H1 (cell line): ENCODE data around the gene VGF. TPM values are rescaled to one million over a fixed set of nuclear protein-coding genes. Genes with fewer than 3 reads are reported as not detected.

Experiments
- CTCF ChIA-PET: fragments of 300-600 bp; sonication (Branson Sonifier 250); formaldehyde crosslinking; loops from one replicate; lab custom pipeline; 2021; ENCODE audit not compliant: partially characterized antibody; lab: Charles Lee
- POLR2A ChIA-PET: fragments of 300-600 bp; sonication (Branson Sonifier 250); formaldehyde crosslinking; loops from one replicate; lab custom pipeline; 2021; ENCODE audit warnings: inconsistent platforms; ENCODE audit not compliant: partially characterized antibody; lab: Charles Lee
- DNase-seq, 2 experiments: peaks; one replicate each; pipeline versions ENCODE4 v3.0.0 to v3.0.0-alpha.2; 2010 to 2022; ENCODE audit warnings: low spot score in 2 of 2, low read depth in 1 of 2, mixed read lengths in 1 of 2
- FAIRE-seq: peaks from 2 replicates; lab custom pipeline; 2011; peaks lifted over from hg19 to GRCh38; lab: Jason Lieb, UNC
- H2AFZ ChIP-seq: 2 replicates; pipeline ENCODE4 v1.8.1; 2012; ENCODE audit warnings: low read length, inconsistent platforms
- H2AK5ac ChIP-seq: 2 replicates; pipeline ENCODE4 v1.6.1; 2013; ENCODE audit warnings: low read depth, low read length
- H2BK120ac ChIP-seq: replicated peaks from 2 replicates; pipeline ENCODE3; 2013; ENCODE audit warnings: low read depth, low read length, inconsistent platforms
- H2BK12ac ChIP-seq: 2 replicates; pipeline ENCODE4 v1.6.1; 2013; ENCODE audit warnings: low read depth, low read length
- H2BK15ac ChIP-seq: 2 replicates; pipeline ENCODE4 v1.6.1; 2013; ENCODE audit warnings: low read length
- H2BK20ac ChIP-seq: 2 replicates; pipeline ENCODE4 v1.6.1; 2013; ENCODE audit warnings: low read length
- H2BK5ac ChIP-seq: 2 replicates; pipeline ENCODE4 v1.6.1; 2013; ENCODE audit warnings: low read depth, low read length
- H3K14ac ChIP-seq: 2 replicates; pipeline ENCODE4 v1.6.1; 2013; ENCODE audit warnings: inconsistent platforms; ENCODE audit not compliant: insufficient read length
- H3K18ac ChIP-seq: 2 replicates; pipeline ENCODE4 v1.6.1; 2013; ENCODE audit warnings: low read length; ENCODE audit errors: extremely low read depth
- H3K23ac ChIP-seq: 2 replicates; pipeline ENCODE4 v1.6.1; 2013; ENCODE audit warnings: inconsistent platforms; ENCODE audit not compliant: insufficient read length
- H3K23me2 ChIP-seq: 2 replicates; pipeline ENCODE4 v1.6.1; 2013; ENCODE audit warnings: low read depth, low read length
- H3K27ac ChIP-seq: 2 replicates; pipeline ENCODE4 v1.6.1; 2011; ENCODE audit warnings: low read depth, low read length, inconsistent platforms
- H3K27me3 ChIP-seq, 4 experiments: replicated peaks in 1 of 4; 1 replicate in 1 of 4; 2 replicates in 3 of 4; pipeline versions ENCODE4 v1.6.1 to v1.8.1; 2011 to 2013; ENCODE audit warnings: low read length in 3 of 4, mild to moderate bottlenecking in 3 of 4, inconsistent platforms in 2 of 4, mixed read lengths in 2 of 4, moderate library complexity in 1 of 4; ENCODE audit not compliant: control insufficient read depth in 3 of 4, insufficient read depth in 3 of 4; ENCODE audit errors: extremely low read depth in 1 of 4
- H3K36me3 ChIP-seq, 4 experiments: 2 replicates each; pipeline versions ENCODE4 v1.6.1 to v1.8.1; 2011 to 2013; ENCODE audit warnings: mild to moderate bottlenecking in 4 of 4, low read length in 3 of 4, moderate library complexity in 2 of 4, control low read depth in 1 of 4, inconsistent platforms in 1 of 4; ENCODE audit not compliant: insufficient read depth in 4 of 4, control insufficient read depth in 2 of 4
- H3K4ac ChIP-seq: replicated peaks from 2 replicates; pipeline ENCODE3; 2013; ENCODE audit warnings: low read length, low read depth, mixed read lengths, inconsistent platforms; ENCODE audit not compliant: insufficient read length
- H3K4me1 ChIP-seq, 4 experiments: replicated peaks in 1 of 4; 1 replicate in 1 of 4; 2 replicates in 3 of 4; pipeline versions ENCODE4 v1.6.1 to v1.8.1; 2011 to 2013; ENCODE audit warnings: low read length in 3 of 4, inconsistent platforms in 2 of 4, mixed read lengths in 1 of 4; ENCODE audit not compliant: insufficient read depth in 4 of 4, control insufficient read depth in 3 of 4
- H3K4me2 ChIP-seq, 2 experiments: 2 replicates each; pipeline versions ENCODE4 v1.6.1 to v1.8.1; 2011 to 2013; ENCODE audit warnings: low read depth in 2 of 2, low read length in 2 of 2, control low read depth in 1 of 2, inconsistent platforms in 1 of 2, mild to moderate bottlenecking in 1 of 2; ENCODE audit not compliant: insufficient read depth in 1 of 2
- H3K4me3 ChIP-seq, 4 experiments: fragments of 200-600, 300-600 bp in 1 of 4; sonication (generic), shearing (Covaris generic), sonication (Bioruptor Twin) in 1 of 4; 2 replicates each; pipeline versions ENCODE4 v1.5.1 to v1.8.1; 2011 to 2016; ENCODE audit warnings: low read length in 4 of 4, low read depth in 3 of 4, control low read depth in 2 of 4, inconsistent platforms in 2 of 4, mild to moderate bottlenecking in 2 of 4, mixed read lengths in 1 of 4, moderate library complexity in 1 of 4; ENCODE audit not compliant: insufficient read depth in 2 of 4; ENCODE audit errors: extremely low read depth in 1 of 4
- H3K56ac ChIP-seq: replicated peaks from 2 replicates; pipeline ENCODE3; 2013; ENCODE audit warnings: low read depth, mild to moderate bottlenecking, mixed read lengths, low read length, inconsistent platforms; ENCODE audit not compliant: insufficient read length
- H3K79me1 ChIP-seq: 2 replicates; pipeline ENCODE4 v1.6.1; 2013; ENCODE audit warnings: low read depth, low read length, control low read depth
- H3K79me2 ChIP-seq, 2 experiments: 2 replicates each; pipeline versions ENCODE4 v1.6.1 to v1.8.1; 2012 to 2013; ENCODE audit warnings: low read length in 2 of 2, mild to moderate bottlenecking in 2 of 2, inconsistent platforms in 1 of 2; ENCODE audit not compliant: insufficient read depth in 2 of 2, control insufficient read depth in 1 of 2
- H3K9ac ChIP-seq, 4 experiments: replicated peaks in 1 of 4; 1 replicate in 1 of 4; 2 replicates in 3 of 4; pipeline versions ENCODE4 v1.6.1 to v1.8.1; 2011 to 2013; ENCODE audit warnings: low read depth in 3 of 4, low read length in 3 of 4, control low read depth in 2 of 4, mild to moderate bottlenecking in 2 of 4, moderate library complexity in 2 of 4, inconsistent platforms in 1 of 4; ENCODE audit errors: extremely low read depth in 1 of 4
- H3K9me3 ChIP-seq, 2 experiments: 2 replicates each; pipeline versions ENCODE4 v1.6.1 to v1.8.1; 2012 to 2013; ENCODE audit warnings: mild to moderate bottlenecking in 2 of 2, moderate library complexity in 2 of 2, control low read depth in 1 of 2, inconsistent platforms in 1 of 2, low read depth in 1 of 2, low read length in 1 of 2, mixed read lengths in 1 of 2; ENCODE audit not compliant: insufficient read depth in 2 of 2
- H4K20me1 ChIP-seq, 2 experiments: replicated peaks in 1 of 2; 2 replicates each; pipeline versions ENCODE3 to v1.8.1; 2011 to 2013; ENCODE audit warnings: inconsistent platforms in 2 of 2, low read length in 2 of 2, mild to moderate bottlenecking in 1 of 2; ENCODE audit not compliant: insufficient read depth in 2 of 2, control insufficient read depth in 1 of 2
- H4K5ac ChIP-seq: 2 replicates; pipeline ENCODE4 v1.6.1; 2013; ENCODE audit warnings: low read length, low read depth, mixed read lengths, inconsistent platforms; ENCODE audit not compliant: insufficient read length
- H4K8ac ChIP-seq: 2 replicates; pipeline ENCODE4 v1.8.0; 2013; ENCODE audit warnings: mild to moderate bottlenecking, moderate library complexity, low read length, inconsistent platforms; ENCODE audit not compliant: insufficient read depth; ENCODE audit errors: extremely low read depth
- H4K91ac ChIP-seq: replicated peaks from 2 replicates; pipeline ENCODE3; 2013; ENCODE audit warnings: low read length, mixed read lengths, inconsistent platforms; ENCODE audit not compliant: insufficient read length
- ATF2 ChIP-seq: IDR thresholded peaks from 2 replicates; pipeline ENCODE4 v1.6.1; 2012; ENCODE audit warnings: low read length, inconsistent platforms
- CBX5 ChIP-seq: fragments of 300-800, 300-1000 bp; sonication (generic); IDR thresholded peaks from 2 replicates; pipeline ENCODE4 v1.7.1; 2016; ENCODE audit warnings: antibody characterized with exemption, low read length, low read depth
- CTBP2 ChIP-seq: IDR thresholded peaks from 2 replicates; pipeline ENCODE4 v1.7.0; 2011; ENCODE audit warnings: borderline replicate concordance, mild to moderate bottlenecking, moderate library complexity, mixed read lengths, low read length; ENCODE audit not compliant: insufficient read depth, insufficient read length
- EZH2 ChIP-seq: fragments of 200-600 bp; sonication (generic); IDR thresholded peaks from 2 replicates; pipeline ENCODE4 v1.7.1; 2012; ENCODE audit warnings: low read depth, mild to moderate bottlenecking, moderate library complexity, low read length, inconsistent platforms; ENCODE audit not compliant: severe bottlenecking
- HDAC2 ChIP-seq, 2 experiments: fragments of 300-600 bp in 1 of 2; sonication (generic) in 1 of 2; IDR thresholded peaks; 2 replicates each; pipeline ENCODE4 v1.6.1; 2011 to 2012; ENCODE audit warnings: low read depth in 2 of 2, low read length in 2 of 2, mild to moderate bottlenecking in 2 of 2, moderate library complexity in 2 of 2, borderline replicate concordance in 1 of 2, inconsistent platforms in 1 of 2
- JUN ChIP-seq: IDR thresholded peaks from 2 replicates; pipeline ENCODE4 v1.6.1; 2011; ENCODE audit warnings: low read depth, mild to moderate bottlenecking, improper control_type of control experiment, low read length
- RBBP5 ChIP-seq: IDR thresholded peaks from 2 replicates; pipeline ENCODE4 v1.7.1; 2012; ENCODE audit warnings: low read depth, mild to moderate bottlenecking, inconsistent platforms, low read length, moderate library complexity, borderline replicate concordance
- RFX5 ChIP-seq: IDR thresholded peaks from 2 replicates; pipeline ENCODE4 v1.6.1; 2011; ENCODE audit warnings: low read depth, low read length, improper control_type of control experiment, borderline replicate concordance
- SIN3A ChIP-seq, 2 experiments: IDR thresholded peaks in 1 of 2; conservative IDR thresholded peaks in 1 of 2; 2 replicates each; pipeline ENCODE4 v1.6.1; 2011 to 2012; ENCODE audit warnings: low read length in 2 of 2, improper control_type of control experiment in 1 of 2, low read depth in 1 of 2, mild to moderate bottlenecking in 1 of 2
- WGBS, 2 experiments: shearing (Covaris generic) in 1 of 2; methylation state at CpG; one replicate each; pipeline versions ENCODE4 v1.1.6 to v1.1.7; 2013 to 2015; ENCODE audit warnings: low lambda C conversion rate in 2 of 2, mixed read lengths in 2 of 2, inconsistent platforms in 1 of 2, low coverage in 1 of 2, missing lambda C conversion rate in 1 of 2; ENCODE audit not compliant: insufficient replicate concordance in 2 of 2, insufficient coverage in 1 of 2, insufficient read length in 1 of 2; ENCODE audit errors: extremely low coverage in 1 of 2, missing lambda C conversion rate in 1 of 2; 5-methylcytosine and 5-hydroxymethylcytosine counted together
- polyA plus RNA-seq, 7 experiments: library from polyadenylated mRNA; depleted of rRNA in 3 of 7; stranded (reverse) in 5 of 7; unstranded in 2 of 7; fragments of >200 nt in 5 of 7; fragments of 200-250 nt in 2 of 7; gene quantifications; 1 replicate in 5 of 7; 2 replicates in 1 of 7; 4 replicates in 1 of 7; pipeline versions ENCODE4 v1.2.1 to v1.2.3, GENCODE V29; 2011 to 2013; ENCODE audit warnings: missing spikeins in 2 of 7, mixed read lengths in 2 of 7
- total RNA-seq: library from RNA; stranded (reverse); fragmentation: NEBNext Ultra II Directional; extraction: Animal tissue kit (Norgen Biotek cat#: 25700); gene quantifications from 2 replicates; pipeline ENCODE4 v1.2.1, GENCODE V29; 2021

Gene VGF
- total and polyA plus RNA-seq, 2 of the 8 experiments (the other 6 are each of a cell fraction or from before 2014, with no cell fraction given), result 1.6 to 7.0 TPM

GRCh38 chr7:101168412-101169049 is 3.2 kb upstream of the VGF start:
- POLR2A ChIA-PET, result interaction anchor here (0.8 to 2.6 kb wide), 5 partner anchors 9 to 71 kb away, joined by 3 to 20 read pairs (median 3); no protein-coding TSS in a partner anchor
- peak overlapping the region; percentile 46 for H4K91ac ChIP-seq
- no peaks in the 10 kb centered on the region for H3K9me3 ChIP-seq
- no peak overlapping the region for H3K23ac ChIP-seq
- H3K79me2 ChIP-seq, result no peaks in the 10 kb centered on the region
- H3K9ac ChIP-seq, result no peak overlapping the region
- peaks cover 11 to 83% (median 52%) of the 10 kb centered on the region in 4 experiments for H3K4me1 ChIP-seq
- no peak overlapping the region for H3K4ac ChIP-seq
- peak overlapping the region in 1 of 4 experiments; percentile 63; a peak in 2 of 8 replicates for H3K4me3 ChIP-seq
- peak overlapping the region; percentile 92; the same call in 1 of the 2 replicates for H3K18ac ChIP-seq
- no peak overlapping the region for H3K14ac ChIP-seq
- no peak overlapping the region for H4K5ac ChIP-seq
- H2BK20ac ChIP-seq, result peak overlapping the region; percentile 72; the same call in 1 of the 2 replicates
- H2BK12ac ChIP-seq, result peak overlapping the region; percentile 99
- peaks cover 50 to 92% (median 78%) of the 10 kb centered on the region in 4 experiments for H3K27me3 ChIP-seq
- H2AK5ac ChIP-seq, result no peak overlapping the region
- H4K8ac ChIP-seq, result no peak overlapping the region
- peaks cover 7 to 16% of the 10 kb centered on the region in 2 experiments for H4K20me1 ChIP-seq
- CTCF ChIA-PET, result interaction anchor here (0.6 to 5.7 kb wide), 13 partner anchors 9 to 277 kb away, joined by 3 to 46 read pairs (median 4); partner anchors contain the start of gene NAT16
- H3K36me3 ChIP-seq, result no peaks in the 10 kb centered on the region
- DNase-seq, result no peak
- H3K4me2 ChIP-seq, result peak overlapping the region; percentile 44 to 90
- 17% methylated on average over 2 of the region's 6 CpGs; no CpG with 5 or more reads in 1 of the 2 experiments for WGBS, 2 experiments
- no peak overlapping the region for H3K27ac ChIP-seq
- no peak overlapping the region for H2BK15ac ChIP-seq
- no peak for FAIRE-seq
- H2BK120ac ChIP-seq, result peak overlapping the region; percentile 67
- no peaks in the 10 kb centered on the region for H3K79me1 ChIP-seq
- H2BK5ac ChIP-seq, result peak overlapping the region; percentile 83; the same call in 1 of the 2 replicates
- peaks cover 43% of the 10 kb centered on the region for H3K23me2 ChIP-seq
- H2AFZ ChIP-seq, result no peak overlapping the region
- H3K56ac ChIP-seq, result no peak overlapping the region
- TF ChIP-seq CBX5 (no peak), SIN3A (conservative IDR thresholded peaks at IDR 0.05 in 1 of 2, IDR thresholded peaks at IDR 0.05 in 1 of 2; ENCODE audit: low read depth in 1 of 2, low read length in 2 of 2) (no peak), RFX5 (no peak), CTBP2 (peak; percentile 57), ATF2 (no peak), EZH2 (no peak), RBBP5 (no peak), HDAC2 (IDR thresholded peaks at IDR 0.05; ENCODE audit: borderline replicate concordance in 1 of 2, low read depth in 2 of 2, low read length in 2 of 2) (no peak), JUN (peak; percentile 50; the same call in 1 of the 2 replicates)
